IMR-90 (cell line): ENCODE data around the gene CASK. TPM values are rescaled to one million over a fixed set of nuclear protein-coding genes. Genes with fewer than 3 reads are reported as not detected.

Experiments used
- ATAC-seq: fragments of 200-7000 bp; cut with Tn5 transposase; 2 replicates; pipeline ENCODE4 v1.9.1; 2020; ENCODE audit warnings: low read depth, mild to moderate bottlenecking, moderate library complexity
- BruUV-seq: library from RNA; stranded (reverse); fragments of 400-500 nt; replicated peaks from 2 replicates; lab custom pipeline; 2021; lab: Mats Ljungman, UMichigan
- CTCF ChIA-PET: fragments of 300-600 bp; formaldehyde crosslinking; extraction: SDS; loops from one replicate; lab custom pipeline; 2021; ENCODE audit warnings: antibody characterized with exemption; lab: Yijun Ruan, JAX
- POLR2A ChIA-PET: fragments of 300-600 bp; sonication (Branson Sonifier 250); formaldehyde crosslinking; loops from one replicate; lab custom pipeline; 2022; ENCODE audit warnings: antibody characterized with exemption; ENCODE audit not compliant: unreplicated experiment; lab: Charles Lee
- DNase-seq: peaks from one replicate; pipeline ENCODE4 v3.0.0; 2013
- H2AFZ ChIP-seq: replicated peaks from 2 replicates; pipeline ENCODE3; 2013; ENCODE audit warnings: low read length, mild to moderate bottlenecking; ENCODE audit not compliant: poor library complexity
- H2AK5ac ChIP-seq: 2 replicates; pipeline ENCODE4 v1.6.1; 2013; ENCODE audit warnings: low read depth, low read length, inconsistent platforms
- H2AK9ac ChIP-seq: replicated peaks from 2 replicates; pipeline ENCODE3; 2013; ENCODE audit warnings: mild to moderate bottlenecking, low read depth, low read length, moderate library complexity; ENCODE audit not compliant: poor library complexity
- H2BK120ac ChIP-seq: 2 replicates; pipeline ENCODE4 v1.6.1; 2013; ENCODE audit warnings: low read depth, low read length, inconsistent platforms
- H2BK15ac ChIP-seq: 3 replicates; pipeline ENCODE4 v1.6.1; 2013; ENCODE audit warnings: low read depth, low read length, inconsistent platforms
- H2BK20ac ChIP-seq: 2 replicates; pipeline ENCODE4 v1.6.1; 2013; ENCODE audit warnings: low read depth, mild to moderate bottlenecking, inconsistent platforms, low read length, moderate library complexity
- H2BK5ac ChIP-seq: 2 replicates; pipeline ENCODE4 v1.6.1; 2013; ENCODE audit warnings: mild to moderate bottlenecking, low read depth, low read length, inconsistent platforms; ENCODE audit not compliant: poor library complexity, severe bottlenecking
- H3K14ac ChIP-seq: replicated peaks from 2 replicates; pipeline ENCODE4 v1.6.1; 2013; ENCODE audit warnings: low read depth, low read length, inconsistent platforms
- H3K18ac ChIP-seq: 2 replicates; pipeline ENCODE4 v1.6.1; 2013; ENCODE audit warnings: low read depth, low read length, control low read depth
- H3K23ac ChIP-seq: 2 replicates; pipeline ENCODE4 v1.6.1; 2013; ENCODE audit warnings: low read depth, low read length, inconsistent platforms
- H3K27ac ChIP-seq: 2 replicates; pipeline ENCODE4 v1.5.1; 2013; ENCODE audit warnings: mild to moderate bottlenecking, control low read depth, low read length; ENCODE audit not compliant: insufficient read depth
- H3K27me3 ChIP-seq: 2 replicates; pipeline ENCODE4 v1.6.1; 2013; ENCODE audit warnings: low read length; ENCODE audit not compliant: control insufficient read depth, insufficient read depth
- H3K36me3 ChIP-seq: 2 replicates; pipeline ENCODE4 v1.6.1; 2013; ENCODE audit warnings: low read length, mixed read lengths; ENCODE audit not compliant: control insufficient read depth, insufficient read depth
- H3K4ac ChIP-seq: 2 replicates; pipeline ENCODE4 v1.6.1; 2013; ENCODE audit warnings: low read depth, low read length, inconsistent platforms
- H3K4me1 ChIP-seq: 2 replicates; pipeline ENCODE4 v1.6.1; 2013; ENCODE audit warnings: low read length, mixed read lengths; ENCODE audit not compliant: control insufficient read depth, insufficient read depth
- H3K4me2 ChIP-seq: 2 replicates; pipeline ENCODE4 v1.6.1; 2013; ENCODE audit warnings: low read depth, mild to moderate bottlenecking, control low read depth, low read length, moderate library complexity
- H3K4me3 ChIP-seq: 2 replicates; pipeline ENCODE4 v1.5.1; 2013; ENCODE audit warnings: low read depth, mild to moderate bottlenecking, control low read depth, low read length, moderate library complexity; ENCODE audit not compliant: insufficient read depth
- H3K56ac ChIP-seq: 2 replicates; pipeline ENCODE4 v1.6.1; 2013; ENCODE audit warnings: low read length, inconsistent platforms; ENCODE audit not compliant: insufficient read depth; ENCODE audit errors: extremely low read depth
- H3K79me1 ChIP-seq, 2 experiments: 2 replicates each; pipeline ENCODE4 v1.6.1; 2013; ENCODE audit warnings: low read length in 2 of 2, inconsistent platforms in 1 of 2, low read depth in 1 of 2
- H3K9ac ChIP-seq: 2 replicates; pipeline ENCODE4 v1.6.1; 2013; ENCODE audit warnings: low read depth, low read length, control low read depth
- H3K9me1 ChIP-seq: 2 replicates; pipeline ENCODE4 v1.6.1; 2013; ENCODE audit warnings: low read length, inconsistent platforms; ENCODE audit not compliant: insufficient read depth
- H3K9me3 ChIP-seq: 2 replicates; pipeline ENCODE4 v1.6.1; 2013; ENCODE audit warnings: low read length; ENCODE audit not compliant: control insufficient read depth, insufficient read depth
- H4K20me1 ChIP-seq: 2 replicates; pipeline ENCODE4 v1.6.1; 2013; ENCODE audit warnings: low read length, inconsistent platforms; ENCODE audit not compliant: insufficient read depth
- H4K5ac ChIP-seq: 2 replicates; pipeline ENCODE4 v1.6.1; 2013; ENCODE audit warnings: mild to moderate bottlenecking, low read depth, low read length, control low read depth
- H4K8ac ChIP-seq, 2 experiments: 2 replicates each; pipeline ENCODE4 v1.6.1; 2013; ENCODE audit warnings: low read depth in 2 of 2, low read length in 2 of 2, control low read depth in 1 of 2, inconsistent platforms in 1 of 2
- H4K91ac ChIP-seq: 2 replicates; pipeline ENCODE4 v1.6.1; 2013; ENCODE audit warnings: low read depth, low read length, inconsistent platforms; ENCODE audit not compliant: insufficient read depth
- CEBPB ChIP-seq: IDR thresholded peaks from 2 replicates; pipeline ENCODE4 v1.6.1; 2012; ENCODE audit warnings: low read depth, low read length, improper control_type of control experiment
- MXI1 ChIP-seq: IDR thresholded peaks from 2 replicates; pipeline ENCODE4 v1.6.1; 2012; ENCODE audit warnings: low read depth, mild to moderate bottlenecking, low read length, moderate library complexity, borderline replicate concordance
- WGBS, 2 experiments: methylation state at CpG; one replicate each; pipeline versions ENCODE4 v1.1.5 to v1.1.7; 2013; ENCODE audit warnings: missing lambda C conversion rate in 2 of 2; ENCODE audit not compliant: insufficient read length in 1 of 2; ENCODE audit errors: extremely low coverage in 2 of 2; 5-methylcytosine and 5-hydroxymethylcytosine counted together
- dilution Hi-C: fragments of 300-500 bp; cut with HindIII; formaldehyde crosslinking; loops from one replicate; pipeline ENCODE4 v1.14.3; 2018; ENCODE audit warnings: low sequenced_read_pairs; ENCODE audit not compliant: unreplicated experiment
- in situ Hi-C: fragments of 300-500 bp; cut with MboI; formaldehyde crosslinking; loops from 3 replicates; pipeline ENCODE4 v1.14.3; 2019; ENCODE audit warnings: low sequenced_read_pairs, inconsistent platforms, mixed read lengths
- intact Hi-C: fragments of 100-400 bp; cut with micrococcal nuclease; formaldehyde crosslinking; loops from 2 replicates; pipeline ENCODE4 v1.10.0; 2022
- polyA plus RNA-seq, 3 experiments: library from polyadenylated mRNA; depleted of rRNA; stranded (reverse); fragments of >200 nt; gene quantifications; 2 replicates each; pipeline ENCODE4 v1.2.3, GENCODE V29; 2012; ENCODE audit warnings: low replicate concordance in 1 of 3
- total RNA-seq: library from RNA; depleted of rRNA; stranded (reverse); fragments of >200 nt; gene quantifications from 2 replicates; pipeline ENCODE4 v1.2.3, GENCODE V29; 2012

Gene CASK
- total and polyA plus RNA-seq, 2 of the 4 experiments (the other 2 are of a cell fraction), result 9.4 to 17.7 TPM

DNA sequence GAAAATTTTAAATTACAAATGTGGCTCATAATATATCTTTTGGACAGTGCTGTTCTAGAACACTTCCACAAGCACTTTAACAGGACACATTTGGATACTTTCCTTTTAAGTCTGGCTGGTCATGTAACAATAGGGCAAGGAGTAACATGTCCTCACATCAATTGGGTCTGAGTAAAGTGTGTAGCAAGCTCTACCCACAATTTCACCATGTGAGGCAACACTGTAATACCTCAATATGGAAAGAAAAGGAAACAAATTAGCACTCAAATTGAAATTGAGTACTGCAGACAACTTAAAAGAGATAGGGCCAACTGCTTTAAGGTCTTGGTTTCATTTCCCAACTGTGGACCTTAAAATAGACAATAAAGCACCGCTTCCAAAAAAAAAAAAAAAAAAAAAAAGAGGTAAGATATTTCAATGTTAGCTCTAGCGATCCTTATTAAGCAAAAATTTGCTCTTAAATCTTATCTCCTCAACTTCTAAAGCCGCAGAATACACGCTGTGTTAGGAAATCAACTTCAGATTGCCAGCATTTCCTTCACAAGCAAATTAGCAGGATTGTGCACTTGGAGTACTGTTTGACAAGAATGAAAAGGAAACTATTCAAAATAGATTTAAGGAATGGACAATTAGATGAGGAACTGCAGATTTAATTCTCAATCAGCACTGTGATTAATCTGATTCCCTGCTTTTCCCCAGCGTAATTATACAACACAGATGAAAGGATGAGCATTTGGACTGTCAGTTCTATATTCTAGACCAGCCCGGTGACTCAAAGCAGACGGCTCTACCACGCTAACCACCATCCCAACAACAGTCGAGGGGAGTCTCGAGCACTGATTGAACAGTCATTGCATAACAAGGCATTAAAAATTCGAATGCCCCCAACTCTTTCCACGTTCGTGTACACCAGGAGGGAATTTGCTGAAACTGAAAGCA is 1.6 kb downstream of the CASK start:
- dilution Hi-C loops, result no loop called here
- H2BK5ac ChIP-seq, result peak overlapping the region; percentile 65
- no peaks in the 10 kb centered on the region for H3K4me1 ChIP-seq
- H2BK15ac ChIP-seq, result no peak overlapping the region
- peaks cover 7% of the 10 kb centered on the region for H3K27me3 ChIP-seq
- 0 out of 2 replicates have a peak overlapping the region, but pooled peaks have one; percentile 7 for H3K18ac ChIP-seq
- H3K36me3 ChIP-seq, result no peaks in the 10 kb centered on the region
- peak; percentile 37 for DNase-seq
- peak overlapping the region; percentile 82 for H3K4me2 ChIP-seq
- H4K20me1 ChIP-seq, result no peaks in the 10 kb centered on the region; the same call in 1 of the 2 replicates
- CTCF ChIA-PET, result interaction anchor here (0.6 to 0.7 kb wide), 2 partner anchors 21 to 1023 kb away, joined by 3 read pairs; no protein-coding TSS in a partner anchor
- H4K91ac ChIP-seq, result no peak overlapping the region
- WGBS, 2 experiments, result no CpG with 5 or more reads among the region's 13 CpGs
- H3K14ac ChIP-seq, result peak overlapping the region; percentile 50
- H3K27ac ChIP-seq, result peak overlapping the region; percentile 81; the same call in 1 of the 2 replicates
- peak overlapping the region; percentile 94 for H3K9ac ChIP-seq
- no peak overlapping the region for H3K4ac ChIP-seq
- H3K79me1 ChIP-seq, result peaks cover 0 to 10% of the 10 kb centered on the region in 2 experiments; a peak in 3 of 4 replicates
- in situ Hi-C loops, result no loop called here
- H2AFZ ChIP-seq, result peak overlapping the region; percentile 89
- peak overlapping the region; percentile 92 for H3K4me3 ChIP-seq
- no peak overlapping the region for H2AK5ac ChIP-seq
- H3K56ac ChIP-seq, result no peak overlapping the region; the same call in 1 of the 2 replicates
- no peak overlapping the region for H2BK120ac ChIP-seq
- intact Hi-C loops, result loop anchor here (2.0 to 5.0 kb wide), 4 partner anchors 123 to 1636 kb away; no protein-coding TSS in a partner anchor
- ATAC-seq, result no peak
- H4K5ac ChIP-seq, result no peak overlapping the region
- POLR2A ChIA-PET, result no interaction called here
- no peak overlapping the region for H2BK20ac ChIP-seq
- H3K9me1 ChIP-seq, result no peaks in the 10 kb centered on the region
- H4K8ac ChIP-seq, result no peak overlapping the region
- peak overlapping the region; percentile 65 for H3K23ac ChIP-seq
- TSS peak; percentile 14 for BruUV-seq
- H2AK9ac ChIP-seq, result no peak overlapping the region
- H3K9me3 ChIP-seq, result no peaks in the 10 kb centered on the region
- TF ChIP-seq MXI1, result no peak
- TF ChIP-seq CEBPB, result peak; percentile 82
